ENCODE measurements around the gene LRRC3B.

LRRC3B gene

GRCh38 chr3:26753095-26753494, 130.5 kb downstream of the LRRC3B start:
- no peak for DNase-seq (ENCODE audit: low read depth in 2 of 2)
- TF ChIP-seq CTCF (IDR thresholded peaks at IDR 0.05; ENCODE audit: low read depth, low read length), result no peak
- no peak overlapping the region for H3K4me3 ChIP-seq (replicated peaks in 1 of 2; ENCODE audit: low read depth in 2 of 2, low read length in 2 of 2)

- no peak for DNase-seq (ENCODE audit: low read depth in 2 of 2)
- no peak for TF ChIP-seq CTCF (IDR thresholded peaks at IDR 0.05; ENCODE audit: low read depth, low read length)
Observed at GRCh38 chr3:26757978-26758377, 135.4 kb downstream of the LRRC3B start.

More at GRCh38 chr3:26757978-26758377, 135.4 kb downstream of the LRRC3B start:
- no peak overlapping the region for H3K4me3 ChIP-seq (replicated peaks in 1 of 2; ENCODE audit: low read depth in 2 of 2, low read length in 2 of 2)
